Esophagus muscularis mucosa (tissue), 4 donors: ENCODE results near the gene ZNF638.

ENCODE experiments used
- CTCF ChIP-seq, 3 experiments: fragments of 200-600 bp in 2 of 3; fragments of 450-650 bp in 1 of 3; sonication (generic) in 2 of 3; IDR thresholded peaks; one replicate each; pipeline ENCODE4 v1.5.1; 2017 to 2019; ENCODE audit warnings: antibody characterized with exemption in 3 of 3, mild to moderate bottlenecking in 2 of 3, moderate library complexity in 1 of 3
- EP300 ChIP-seq: sonication (generic); formaldehyde crosslinking; IDR thresholded peaks from one replicate; pipeline ENCODE4 v1.6.1; 2017; ENCODE audit warnings: antibody characterized with exemption
- POLR2A ChIP-seq: fragments of 450-650 bp; IDR thresholded peaks from one replicate; pipeline ENCODE4 v1.6.1; 2017; ENCODE audit warnings: antibody characterized with exemption, moderate library complexity, mild to moderate bottlenecking, low read depth
- POLR2AphosphoS5 ChIP-seq, 2 donors: sonication (generic); formaldehyde crosslinking; IDR thresholded peaks; one replicate each; pipeline ENCODE4 v1.6.1; 2017; ENCODE audit warnings: antibody characterized with exemption in 2 of 2

- TF ChIP-seq POLR2A (no peak), CTCF (IDR thresholded peaks at IDR 0.05) (no peak), POLR2AphosphoS5 (IDR thresholded peaks at IDR 0.05) (no peak), EP300 (no peak)
These were observed 122.0 kb downstream of the ZNF638 start, which contains the start of gene DYSF for GRCh38 chr2:71453404-71454220.
